HG03196 (cell line): ENCODE data around the gene OVOL3.

Experiments
- ATAC-seq: cut with Tn5 transposase; IDR thresholded peaks from one replicate; pipeline ENCODE4 v1.9.1; 2021; ENCODE audit not compliant: unreplicated experiment

OVOL3 gene

GRCh38 chr19:36160821-36161596 lies 50.1 kb downstream of the OVOL3 start:
- ATAC-seq = no peak
